Neural progenitor cell (in vitro differentiated cells): ENCODE data around the gene PDE6D. TPM values are rescaled to one million over a fixed set of nuclear protein-coding genes. Genes with fewer than 3 reads are reported as not detected.

Experiments used
- DNase-seq: peaks from one replicate; pipeline ENCODE4 v3.0.0-alpha.2; 2016; ENCODE audit warnings: low spot score
- H2AFZ ChIP-seq: fragments of 200-600 bp; sonication (generic); replicated peaks from 2 replicates; pipeline ENCODE4 v1.6.1; 2016; ENCODE audit warnings: antibody characterized with exemption
- H3F3A ChIP-seq: fragments of 200-600 bp; sonication (generic); 2 replicates; pipeline ENCODE4 v1.6.1; 2016; ENCODE audit warnings: antibody characterized with exemption, low read depth
- H3K27ac ChIP-seq: fragments of 200-600 bp; sonication (generic); 2 replicates; pipeline ENCODE4 v1.5.1; 2016; ENCODE audit warnings: mild to moderate bottlenecking
- H3K27me3 ChIP-seq: fragments of 200-600 bp; sonication (generic); 2 replicates; pipeline ENCODE4 v1.6.1; 2016; ENCODE audit warnings: mild to moderate bottlenecking, moderate library complexity
- H3K36me3 ChIP-seq: fragments of 200-600 bp; sonication (generic); 2 replicates; pipeline ENCODE4 v1.5.1; 2016
- H3K4me1 ChIP-seq: fragments of 200-600 bp; sonication (generic); 2 replicates; pipeline ENCODE4 v1.6.1; 2016; ENCODE audit warnings: mixed run types
- H3K4me2 ChIP-seq: fragments of 200-600 bp; sonication (generic); 2 replicates; pipeline ENCODE4 v1.6.1; 2016
- H3K4me3 ChIP-seq: fragments of 200-600 bp; sonication (generic); 2 replicates; pipeline ENCODE4 v1.5.1; 2016
- H3K79me2 ChIP-seq: fragments of 200-600 bp; sonication (generic); 2 replicates; pipeline ENCODE4 v1.6.1; 2016; ENCODE audit warnings: low read depth
- H3K9ac ChIP-seq: fragments of 200-600 bp; sonication (generic); 2 replicates; pipeline ENCODE4 v1.6.1; 2016
- H3K9me3 ChIP-seq: fragments of 200-600 bp; sonication (generic); 2 replicates; pipeline ENCODE4 v1.5.1; 2016; ENCODE audit warnings: low read depth
- H4K20me1 ChIP-seq: fragments of 200-600 bp; sonication (generic); 2 replicates; pipeline ENCODE4 v1.6.1; 2016; ENCODE audit warnings: low read depth
- H3K27ac Mint-ChIP-seq: 3 replicates; pipeline ENCODE4 v1.8.0; 2021; ENCODE audit warnings: mixed read lengths
- H3K27me3 Mint-ChIP-seq: 2 replicates; pipeline ENCODE4 v1.8.0; 2022; ENCODE audit warnings: low read depth, mild to moderate bottlenecking, inconsistent platforms, moderate library complexity, mixed read lengths; ENCODE audit not compliant: insufficient read depth
- H3K36me3 Mint-ChIP-seq: 3 replicates; pipeline ENCODE4 v1.8.0; 2021; ENCODE audit warnings: mixed read lengths
- H3K4me1 Mint-ChIP-seq: 3 replicates; pipeline ENCODE4 v1.8.0; 2021; ENCODE audit warnings: mixed read lengths
- H3K4me3 Mint-ChIP-seq: 3 replicates; pipeline ENCODE4 v1.8.0; 2021; ENCODE audit warnings: mild to moderate bottlenecking, moderate library complexity, mixed read lengths
- H3K9me3 Mint-ChIP-seq: 3 replicates; pipeline ENCODE4 v1.8.0; 2020; ENCODE audit warnings: mixed read lengths
- CTCF ChIP-seq: fragments of 200-600 bp; sonication (generic); IDR thresholded peaks from 2 replicates; pipeline ENCODE4 v1.5.1; 2017; ENCODE audit warnings: antibody characterized with exemption, mild to moderate bottlenecking
- EZH2 ChIP-seq: fragments of 200-600 bp; sonication (generic); IDR thresholded peaks from 2 replicates; pipeline ENCODE4 v1.6.1; 2017; ENCODE audit warnings: antibody characterized with exemption, mild to moderate bottlenecking, moderate library complexity
- EZH2phosphoT487 ChIP-seq: fragments of 200-600 bp; sonication (generic); IDR thresholded peaks from 2 replicates; pipeline ENCODE4 v1.6.1; 2017; ENCODE audit warnings: antibody characterized with exemption
- total RNA-seq: library from RNA; depleted of rRNA; stranded (reverse); fragments of >200 nt; gene quantifications from 2 replicates; pipeline ENCODE4 v1.2.3, GENCODE V29; 2015; ENCODE audit warnings: low replicate concordance

The PDE6D gene
- total RNA-seq, 1 donor from 2014 or later, result 52.6 TPM

DNA sequence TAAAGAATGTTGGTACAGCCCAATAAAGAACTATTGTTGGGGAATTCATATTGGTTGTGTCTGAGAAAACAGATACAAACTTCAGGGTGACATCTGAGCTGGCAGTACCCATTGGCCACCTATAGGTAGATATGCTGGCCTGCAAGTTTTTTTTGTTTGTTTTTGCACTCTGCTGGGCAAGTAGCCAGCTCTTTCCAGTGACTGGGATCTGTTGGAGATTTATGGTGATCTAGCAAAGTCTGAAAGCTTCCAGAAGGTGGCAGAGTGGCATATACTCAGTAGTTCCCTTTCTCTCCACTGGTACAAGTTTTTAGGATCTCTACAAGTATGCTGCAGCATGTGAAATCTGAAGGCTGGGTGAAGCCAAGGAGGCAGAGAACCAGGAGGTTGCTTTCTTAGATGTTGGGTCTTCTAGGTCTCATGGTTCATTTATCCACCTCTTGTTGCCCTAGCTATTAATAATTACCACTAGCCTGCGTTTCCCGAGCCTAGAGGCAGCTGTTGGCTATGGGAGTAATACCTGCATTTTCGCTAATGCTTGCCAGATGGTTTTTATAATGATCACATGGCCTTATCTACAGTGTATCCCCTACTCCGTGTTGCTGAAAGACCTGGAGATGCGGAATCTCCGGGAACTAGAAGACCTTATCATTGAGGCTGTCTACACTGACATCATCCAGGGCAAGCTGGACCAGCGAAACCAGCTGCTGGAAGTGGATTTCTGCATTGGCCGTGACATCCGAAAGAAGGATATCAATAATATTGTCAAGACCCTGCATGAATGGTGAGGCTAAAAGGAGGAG is 14.6 kb upstream of the PDE6D start:
- Histone ChIP-seq H4K20me1 (peaks cover 28% of the 10 kb centered on the region), H3K9me3 (no peaks in the 10 kb centered on the region), H3K4me2 (no peak overlapping the region), H3K4me1 (no peaks in the 10 kb centered on the region), H3K9ac (no peak overlapping the region), H3K36me3 (no peaks in the 10 kb centered on the region), H2AFZ (no peak overlapping the region), H3F3A (peaks cover 8% of the 10 kb centered on the region), H3K4me3 (no peak overlapping the region), H3K27me3 (no peaks in the 10 kb centered on the region), H3K79me2 (peaks cover 32% of the 10 kb centered on the region), H3K27ac (no peak overlapping the region)
- TF ChIP-seq CTCF (peak; percentile 28), EZH2phosphoT487 (no peak)
- Mint-ChIP-seq H3K27ac (no peak overlapping the region), H3K9me3 (no peaks in the 10 kb centered on the region), H3K27me3 (no peaks in the 10 kb centered on the region), H3K4me3 (no peak overlapping the region), H3K36me3 (peaks cover 10% of the 10 kb centered on the region), H3K4me1 (no peaks in the 10 kb centered on the region)
- peak; percentile 22 for DNase-seq

GRCh38 chr2:231794383-231794782 is 13.3 kb upstream of the PDE6D start:
- no peak overlapping the region for H3K4me2 ChIP-seq
- no peak overlapping the region for H3K4me3 ChIP-seq
- H3K27me3 Mint-ChIP-seq, result no peaks in the 10 kb centered on the region
- H3K9ac ChIP-seq, result no peak overlapping the region
- peaks cover 24% of the 10 kb centered on the region for H4K20me1 ChIP-seq
- H3K27ac ChIP-seq, result no peak overlapping the region
- H3K36me3 ChIP-seq, result no peaks in the 10 kb centered on the region
- no peak overlapping the region for H3K4me3 Mint-ChIP-seq
- H3K36me3 Mint-ChIP-seq, result peaks cover 10% of the 10 kb centered on the region
- H3K4me1 ChIP-seq, result no peaks in the 10 kb centered on the region
- DNase-seq, result no peak
- H3K79me2 ChIP-seq, result peaks cover 42% of the 10 kb centered on the region
- no peak for TF ChIP-seq EZH2phosphoT487
- no peak for TF ChIP-seq CTCF
- no peak for TF ChIP-seq EZH2
- no peaks in the 10 kb centered on the region for H3K4me1 Mint-ChIP-seq
- no peaks in the 10 kb centered on the region for H3K9me3 Mint-ChIP-seq
- H2AFZ ChIP-seq, result no peak overlapping the region
- H3K9me3 ChIP-seq, result no peaks in the 10 kb centered on the region
- no peak overlapping the region for H3K27ac Mint-ChIP-seq
- H3F3A ChIP-seq, result peaks cover 3% of the 10 kb centered on the region
- H3K27me3 ChIP-seq, result no peaks in the 10 kb centered on the region

- H3K79me2 ChIP-seq, result peaks cover 71% of the 10 kb centered on the region
These were observed 10.0 kb upstream of the PDE6D start for GRCh38 chr2:231791107-231791506.

More at GRCh38 chr2:231791107-231791506, 10.0 kb upstream of the PDE6D start:
- DNase-seq, result no peak
- Mint-ChIP-seq H3K9me3 (no peaks in the 10 kb centered on the region), H3K36me3 (peaks cover 9% of the 10 kb centered on the region), H3K4me1 (peaks cover 9% of the 10 kb centered on the region), H3K27ac (no peak overlapping the region), H3K27me3 (no peaks in the 10 kb centered on the region), H3K4me3 (no peak overlapping the region)
- Histone ChIP-seq H3K27ac (no peak overlapping the region), H3K36me3 (peaks cover 7% of the 10 kb centered on the region), H3F3A (peaks cover 14% of the 10 kb centered on the region), H2AFZ (no peak overlapping the region), H3K9ac (no peak overlapping the region), H3K4me3 (no peak overlapping the region), H4K20me1 (peaks cover 40% of the 10 kb centered on the region), H3K27me3 (no peaks in the 10 kb centered on the region), H3K4me2 (no peak overlapping the region), H3K9me3 (no peaks in the 10 kb centered on the region), H3K4me1 (peaks cover 11% of the 10 kb centered on the region)
- TF ChIP-seq EZH2phosphoT487 (no peak), EZH2 (no peak), CTCF (no peak)
